HFFc6 (cell line): ENCODE data around the gene MAN2A2. TPM values are rescaled to one million over a fixed set of nuclear protein-coding genes. Genes with fewer than 3 reads are reported as not detected.

Experiments used
- DNase-seq: peaks from one replicate; pipeline ENCODE4 v3.0.0-alpha.2; 2018
- H3K27ac Mint-ChIP-seq: 2 replicates; pipeline ENCODE4 v1.8.0; 2020; ENCODE audit warnings: mild to moderate bottlenecking, mixed read lengths
- H3K27me3 Mint-ChIP-seq: 2 replicates; pipeline ENCODE4 v1.8.0; 2021; ENCODE audit warnings: mild to moderate bottlenecking, moderate library complexity, mixed read lengths; ENCODE audit not compliant: insufficient read depth
- H3K36me3 Mint-ChIP-seq: 2 replicates; pipeline ENCODE4 v1.8.0; 2021; ENCODE audit warnings: low read depth, mixed read lengths
- H3K4me1 Mint-ChIP-seq: 2 replicates; pipeline ENCODE4 v1.8.0; 2020; ENCODE audit warnings: low read depth, mixed read lengths
- H3K4me3 Mint-ChIP-seq: 2 replicates; pipeline ENCODE4 v1.8.0; 2020; ENCODE audit warnings: mild to moderate bottlenecking, moderate library complexity, mixed read lengths
- H3K9me3 Mint-ChIP-seq: 2 replicates; pipeline ENCODE4 v1.8.0; 2020; ENCODE audit warnings: mild to moderate bottlenecking, mixed read lengths
- total RNA-seq, 6 experiments: library from RNA; stranded (reverse); fragmentation: NEBNext Ultra II Directional; extraction: Animal tissue kit (Norgen Biotek cat#: 25700); gene quantifications; 2 replicates in 1 of 6; 3 replicates in 5 of 6; pipeline ENCODE4 v1.2.3, GENCODE V29; 2021
- TF ChIP-seq, protein P1 (sequence below): fragments of 200-600 bp; sonication (generic); IDR thresholded peaks from 2 replicates; pipeline ENCODE4 v1.5.0; 2021; ENCODE audit warnings: antibody characterized with exemption, mild to moderate bottlenecking

The MAN2A2 gene
- total RNA-seq, 6 experiments from 2014 or later = 15.8 to 26.9 (median 23.4) TPM

DNA sequence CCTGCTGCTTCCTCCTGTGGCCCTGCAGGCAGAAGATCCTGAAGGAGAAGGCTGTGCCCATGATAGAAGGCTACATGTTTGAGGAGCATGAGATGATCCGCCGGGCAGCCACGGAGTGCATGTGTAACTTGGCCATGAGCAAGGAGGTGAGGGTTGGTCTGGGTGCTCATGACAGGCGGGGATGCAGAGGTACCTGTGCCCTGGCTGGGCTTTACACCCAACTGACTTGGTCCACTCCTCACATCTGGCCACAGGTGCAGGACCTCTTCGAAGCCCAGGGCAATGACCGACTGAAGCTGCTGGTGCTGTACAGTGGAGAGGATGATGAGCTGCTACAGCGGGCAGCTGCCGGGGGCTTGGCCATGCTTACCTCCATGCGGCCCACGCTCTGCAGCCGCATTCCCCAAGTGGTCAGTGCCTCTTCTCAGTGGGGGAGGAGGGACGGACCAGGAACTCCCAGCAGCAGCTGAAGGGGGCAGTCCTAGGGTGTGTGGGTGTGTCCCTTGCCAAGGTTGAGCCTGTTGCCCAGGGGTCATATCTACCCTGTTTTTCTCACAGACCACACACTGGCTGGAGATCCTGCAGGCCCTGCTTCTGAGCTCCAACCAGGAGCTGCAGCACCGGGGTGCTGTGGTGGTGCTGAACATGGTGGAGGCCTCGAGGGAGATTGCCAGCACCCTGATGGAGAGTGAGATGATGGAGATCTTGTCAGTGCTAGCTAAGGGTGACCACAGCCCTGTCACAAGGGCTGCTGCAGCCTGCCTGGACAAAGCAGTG is 50.0 kb downstream of the MAN2A2 start:
- TF ChIP-seq, protein P1, sequence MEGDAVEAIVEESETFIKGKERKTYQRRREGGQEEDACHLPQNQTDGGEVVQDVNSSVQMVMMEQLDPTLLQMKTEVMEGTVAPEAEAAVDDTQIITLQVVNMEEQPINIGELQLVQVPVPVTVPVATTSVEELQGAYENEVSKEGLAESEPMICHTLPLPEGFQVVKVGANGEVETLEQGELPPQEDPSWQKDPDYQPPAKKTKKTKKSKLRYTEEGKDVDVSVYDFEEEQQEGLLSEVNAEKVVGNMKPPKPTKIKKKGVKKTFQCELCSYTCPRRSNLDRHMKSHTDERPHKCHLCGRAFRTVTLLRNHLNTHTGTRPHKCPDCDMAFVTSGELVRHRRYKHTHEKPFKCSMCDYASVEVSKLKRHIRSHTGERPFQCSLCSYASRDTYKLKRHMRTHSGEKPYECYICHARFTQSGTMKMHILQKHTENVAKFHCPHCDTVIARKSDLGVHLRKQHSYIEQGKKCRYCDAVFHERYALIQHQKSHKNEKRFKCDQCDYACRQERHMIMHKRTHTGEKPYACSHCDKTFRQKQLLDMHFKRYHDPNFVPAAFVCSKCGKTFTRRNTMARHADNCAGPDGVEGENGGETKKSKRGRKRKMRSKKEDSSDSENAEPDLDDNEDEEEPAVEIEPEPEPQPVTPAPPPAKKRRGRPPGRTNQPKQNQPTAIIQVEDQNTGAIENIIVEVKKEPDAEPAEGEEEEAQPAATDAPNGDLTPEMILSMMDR = no peak
- peak overlapping the region; percentile 20 for H3K27ac Mint-ChIP-seq
- peaks cover 12% of the 10 kb centered on the region for H3K27me3 Mint-ChIP-seq
- H3K9me3 Mint-ChIP-seq = no peaks in the 10 kb centered on the region
- H3K4me3 Mint-ChIP-seq = no peak overlapping the region
- no peak for DNase-seq
- peaks cover 32% of the 10 kb centered on the region for H3K4me1 Mint-ChIP-seq
- H3K36me3 Mint-ChIP-seq = peaks cover 28% of the 10 kb centered on the region

DNA sequence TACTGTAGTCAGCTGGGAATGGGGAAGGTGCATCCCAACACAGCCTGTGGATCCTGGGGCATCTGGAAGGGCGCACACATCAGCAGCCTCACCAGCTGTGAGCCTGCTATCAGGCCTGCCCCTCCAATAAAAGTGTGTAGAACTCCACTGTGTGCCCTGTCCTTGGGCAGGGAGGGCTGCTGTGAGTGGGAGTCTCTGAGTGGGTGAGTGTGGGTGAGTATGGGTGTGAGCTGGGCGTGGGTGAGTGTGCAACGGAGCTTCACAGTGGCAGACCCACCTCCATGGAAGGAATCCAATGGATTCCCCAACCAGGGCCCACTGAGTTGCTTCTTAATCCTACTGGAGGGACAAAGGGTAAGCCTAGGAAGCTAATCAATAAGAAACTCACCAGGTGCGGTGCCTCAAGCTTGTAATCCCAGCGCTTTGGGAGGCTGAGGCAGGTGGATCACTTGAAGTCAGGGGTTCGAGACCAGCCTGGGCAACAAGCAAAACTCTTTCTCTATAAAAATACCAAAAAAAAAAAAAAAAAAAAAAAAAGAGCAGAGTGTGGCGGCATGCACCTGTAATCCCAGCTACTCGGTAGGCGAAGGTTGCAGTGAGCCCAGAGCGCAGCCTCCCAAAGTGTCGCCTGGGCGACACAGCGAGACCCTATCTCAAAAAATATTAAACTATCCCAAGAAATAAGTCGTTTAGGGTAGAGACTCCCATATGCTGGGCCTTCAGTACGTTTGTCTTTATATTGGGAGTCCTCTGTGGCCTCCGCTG is 51.0 kb downstream of the MAN2A2 start:
- Mint-ChIP-seq H3K27ac (peak overlapping the region; percentile 96), H3K4me3 (no peak overlapping the region), H3K36me3 (peaks cover 22% of the 10 kb centered on the region), H3K4me1 (peaks cover 26% of the 10 kb centered on the region), H3K9me3 (no peaks in the 10 kb centered on the region), H3K27me3 (peaks cover 9% of the 10 kb centered on the region)
- TF ChIP-seq, protein P1 = no peak
- no peak for DNase-seq

DNA sequence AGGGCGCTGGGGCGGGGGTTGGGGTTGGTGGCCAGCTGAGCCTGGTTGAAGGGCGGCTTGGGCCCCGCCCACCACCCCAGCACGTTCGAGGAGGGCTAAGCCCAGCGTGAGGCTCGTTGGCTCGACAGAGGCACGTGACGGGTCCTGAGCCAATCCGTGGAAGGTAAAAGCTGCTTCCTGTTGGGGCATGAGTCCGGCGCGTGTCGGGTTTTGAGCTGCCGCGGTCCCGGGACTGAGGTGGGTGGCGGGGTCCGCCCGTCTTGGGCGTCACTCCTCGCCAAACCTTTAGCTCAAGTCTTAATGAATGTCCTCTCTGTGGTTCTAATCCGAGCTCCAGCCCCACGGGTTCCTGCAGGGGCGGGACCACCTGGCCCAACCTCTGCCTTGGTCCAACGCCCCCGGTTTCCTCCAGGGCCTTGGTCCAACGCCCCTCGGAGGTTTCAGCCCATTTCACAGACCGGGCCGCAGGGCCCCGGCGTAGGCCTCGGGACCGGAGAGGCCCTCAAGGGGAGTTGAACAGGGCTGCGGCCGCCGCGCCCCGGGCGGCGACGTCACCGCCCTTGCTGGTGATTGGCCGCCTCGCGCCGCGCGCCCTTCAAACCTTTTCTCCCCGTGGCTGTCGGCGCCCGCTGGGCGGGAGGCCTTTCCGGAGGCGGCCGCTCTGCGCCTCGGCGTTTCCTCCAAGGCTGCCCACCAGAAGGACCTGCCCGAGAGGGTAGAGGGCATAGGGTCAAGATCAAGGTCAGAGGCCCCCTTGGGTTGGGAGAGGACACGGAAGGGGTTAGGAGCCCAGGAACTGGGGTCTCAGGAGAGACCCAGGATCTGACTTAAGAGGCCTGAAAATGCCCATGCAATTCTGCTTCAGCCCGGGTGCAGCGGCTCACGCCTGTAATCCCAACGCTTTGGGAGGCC is 51.9 kb downstream of the MAN2A2 start, which contains the start of gene RCCD1:
Gene RCCD1, plus strand, starts transcription at position 173 of the 912 bp plus-strand sequence. CDS start 1,851 bp downstream, outside the sequence.
- DNase-seq = peak; percentile 90

DNA sequence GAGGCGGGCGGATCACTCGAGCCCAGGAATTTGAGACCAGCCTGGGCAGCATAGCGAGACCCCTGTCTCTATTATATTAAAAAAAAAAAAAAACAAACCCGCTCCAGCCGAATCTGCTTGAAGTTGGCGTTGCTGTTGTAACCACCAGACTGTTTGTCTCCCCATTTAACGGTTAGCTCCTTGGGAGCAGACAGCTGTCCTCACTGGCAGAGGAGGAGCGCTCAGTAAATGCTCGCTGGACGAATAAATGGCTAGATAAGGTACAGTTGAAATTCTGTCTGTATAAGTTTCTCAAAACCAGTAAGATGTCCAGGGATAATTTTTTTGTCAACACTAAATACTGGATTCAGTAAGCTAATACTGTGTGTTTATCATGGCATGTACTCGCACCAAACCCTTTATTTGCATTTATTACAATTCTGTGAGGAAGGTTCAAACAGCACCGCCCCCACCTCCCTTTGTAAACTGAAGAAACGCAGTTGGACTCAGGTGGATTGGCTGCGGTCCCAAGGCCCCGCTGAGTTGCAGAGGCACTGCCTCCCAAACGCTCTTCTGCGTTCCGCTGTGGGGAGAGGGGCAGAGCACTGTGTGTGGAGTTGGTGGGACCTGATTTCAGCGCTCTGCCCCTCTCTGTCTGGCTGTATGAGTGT is 52.6 kb downstream of the MAN2A2 start:
- Mint-ChIP-seq H3K36me3 (peaks cover 24% of the 10 kb centered on the region), H3K27ac (peak overlapping the region; percentile 96), H3K27me3 (peaks cover 9% of the 10 kb centered on the region), H3K4me3 (peak overlapping the region; percentile 90), H3K9me3 (no peaks in the 10 kb centered on the region), H3K4me1 (peaks cover 27% of the 10 kb centered on the region)
- TF ChIP-seq, protein P1 = no peak
- no peak for DNase-seq

More for the DNA sequence above, 51.9 kb downstream of the MAN2A2 start, which contains the start of gene RCCD1:
- H3K9me3 Mint-ChIP-seq = no peaks in the 10 kb centered on the region
- TF ChIP-seq, protein P1 = no peak
- H3K4me1 Mint-ChIP-seq = peaks cover 26% of the 10 kb centered on the region
- H3K27ac Mint-ChIP-seq = peak within 1 kb of the TSS; percentile 96
- H3K36me3 Mint-ChIP-seq = peaks cover 24% of the 10 kb centered on the region
- peaks cover 9% of the 10 kb centered on the region for H3K27me3 Mint-ChIP-seq
- peak within 1 kb of the TSS; percentile 90 for H3K4me3 Mint-ChIP-seq
